HG02852 (cell line): ENCODE results near the gene ABHD16A.

ENCODE experiments used
- ATAC-seq: cut with Tn5 transposase; IDR thresholded peaks from one replicate; pipeline ENCODE4 v1.9.1; 2021; ENCODE audit warnings: mild to moderate bottlenecking, moderate library complexity; ENCODE audit not compliant: unreplicated experiment

ABHD16A gene

GRCh38 chr6:31642798-31643570 lies 60.1 kb downstream of the ABHD16A start:
- no peak for ATAC-seq

- ATAC-seq: no peak
Observed at GRCh38 chr6:31641370-31641769, 61.8 kb downstream of the ABHD16A start.

- no peak for ATAC-seq
Observed at GRCh38 chr6:31640612-31641011, 62.5 kb downstream of the ABHD16A start.

- ATAC-seq: no peak
Observed at GRCh38 chr6:31639449-31639861, 63.7 kb downstream of the ABHD16A start.

- no peak for ATAC-seq
Observed at GRCh38 chr6:31639043-31639442, 64.1 kb downstream of the ABHD16A start.
